Uterus (tissue), 4 donors: ENCODE data around the gene CIBAR2. TPM values are rescaled to one million over a fixed set of nuclear protein-coding genes. Genes with fewer than 3 reads are reported as not detected.
"Not testable (repeated sequence)": the region's sequence is repeated elsewhere in the genome, so short reads cannot be mapped to it uniquely, and the experiment has no call there.

Source experiments
- DNase-seq, 2 donors: peaks; one replicate each; pipeline ENCODE4 v3.0.0-alpha.2; 2019 to 2020
- H3K27ac ChIP-seq, 2 donors: fragments of 200-600 bp; sonication (generic); 1 replicate in 1 of 2; 2 replicates in 1 of 2; pipeline ENCODE4 v1.5.1; 2016 to 2018
- H3K27me3 ChIP-seq, 2 donors: fragments of 200-600 bp; sonication (generic); one replicate each; pipeline ENCODE4 v1.5.1; 2018 to 2019; ENCODE audit warnings: control low read depth in 1 of 2
- H3K36me3 ChIP-seq, 2 donors: fragments of 200-600 bp; sonication (generic); one replicate each; pipeline ENCODE4 v1.5.1; 2019; ENCODE audit warnings: control low read depth in 1 of 2
- H3K4me1 ChIP-seq, 2 donors: fragments of 200-600 bp; sonication (generic); one replicate each; pipeline ENCODE4 v1.5.1; 2018 to 2019; ENCODE audit warnings: control low read depth in 1 of 2
- H3K4me3 ChIP-seq, 2 donors: fragments of 200-600 bp; sonication (generic); 1 replicate in 1 of 2; 2 replicates in 1 of 2; pipeline ENCODE4 v1.5.1; 2018 to 2019; ENCODE audit warnings: mild to moderate bottlenecking in 1 of 2
- H3K9me3 ChIP-seq, 2 donors: fragments of 200-600 bp; sonication (generic); one replicate each; pipeline ENCODE4 v1.5.1; 2019; ENCODE audit warnings: control low read depth in 1 of 2
- CTCF ChIP-seq, 4 experiments: fragments of 200-600 bp in 2 of 4; fragments of 450-650 bp in 2 of 4; sonication (generic) in 2 of 4; IDR thresholded peaks; one replicate each; pipeline ENCODE4 v1.5.1; 2016 to 2019; ENCODE audit warnings: antibody characterized with exemption in 4 of 4, mild to moderate bottlenecking in 2 of 4, moderate library complexity in 1 of 4
- POLR2A ChIP-seq, 2 donors: fragments of 450-650 bp; IDR thresholded peaks; one replicate each; pipeline ENCODE4 v1.6.1; 2016; ENCODE audit warnings: antibody characterized with exemption in 2 of 2, mild to moderate bottlenecking in 1 of 2, moderate library complexity in 1 of 2
- intact Hi-C: fragments of 100-400 bp; cut with DNase I; formaldehyde crosslinking; loops from one replicate; pipeline ENCODE4 v1.15.1; 2023; ENCODE audit warnings: low total_unique reads
- total RNA-seq, 4 donors: library from RNA; depleted of rRNA in 3 of 4; stranded (reverse); fragments of >200 nt in 3 of 4; gene quantifications; one replicate each; pipeline versions ENCODE4 v1.1.0 to v1.2.4, GENCODE V29; 2014 to 2023
- donor health status: DM: yes; HTN: yes; CAD: no.

Gene CIBAR2
- total RNA-seq, 4 donors from 2014 or later, result 2.4 TPM; not detected in 3

- DNase-seq, result no peak
- Histone ChIP-seq H3K27me3 (no peaks in the 10 kb centered on the region), H3K27ac (peak overlapping the region in 1 of 2 donors; percentile 86), H3K4me1 (peaks cover 0 to 15% of the 10 kb centered on the region in 2 donors), H3K36me3 (no peaks in the 10 kb centered on the region), H3K9me3 (no peaks in the 10 kb centered on the region), H3K4me3 (no peak overlapping the region)
- intact Hi-C loops, result no loop called here
- TF ChIP-seq CTCF (IDR thresholded peaks at IDR 0.05) (no peak), POLR2A (IDR thresholded peaks at IDR 0.05) (no peak)
Measured at GRCh38 chr16:85125570-85126393, 13.5 kb upstream of the CIBAR2 start.

- no peaks in the 10 kb centered on the region for H3K36me3 ChIP-seq
- intact Hi-C loops, result no loop called here
- no peak overlapping the region for H3K4me3 ChIP-seq
- H3K27ac ChIP-seq, result peak overlapping the region; percentile 68 to 72
- peaks cover 0 to 12% of the 10 kb centered on the region in 2 donors for H3K4me1 ChIP-seq
- no peaks in the 10 kb centered on the region for H3K9me3 ChIP-seq
- no peaks in the 10 kb centered on the region for H3K27me3 ChIP-seq
- no peak for DNase-seq
- TF ChIP-seq POLR2A (IDR thresholded peaks at IDR 0.05) (no peak), CTCF (IDR thresholded peaks at IDR 0.05) (no peak)
Measured at GRCh38 chr16:85124636-85125346, 12.5 kb upstream of the CIBAR2 start.

DNA sequence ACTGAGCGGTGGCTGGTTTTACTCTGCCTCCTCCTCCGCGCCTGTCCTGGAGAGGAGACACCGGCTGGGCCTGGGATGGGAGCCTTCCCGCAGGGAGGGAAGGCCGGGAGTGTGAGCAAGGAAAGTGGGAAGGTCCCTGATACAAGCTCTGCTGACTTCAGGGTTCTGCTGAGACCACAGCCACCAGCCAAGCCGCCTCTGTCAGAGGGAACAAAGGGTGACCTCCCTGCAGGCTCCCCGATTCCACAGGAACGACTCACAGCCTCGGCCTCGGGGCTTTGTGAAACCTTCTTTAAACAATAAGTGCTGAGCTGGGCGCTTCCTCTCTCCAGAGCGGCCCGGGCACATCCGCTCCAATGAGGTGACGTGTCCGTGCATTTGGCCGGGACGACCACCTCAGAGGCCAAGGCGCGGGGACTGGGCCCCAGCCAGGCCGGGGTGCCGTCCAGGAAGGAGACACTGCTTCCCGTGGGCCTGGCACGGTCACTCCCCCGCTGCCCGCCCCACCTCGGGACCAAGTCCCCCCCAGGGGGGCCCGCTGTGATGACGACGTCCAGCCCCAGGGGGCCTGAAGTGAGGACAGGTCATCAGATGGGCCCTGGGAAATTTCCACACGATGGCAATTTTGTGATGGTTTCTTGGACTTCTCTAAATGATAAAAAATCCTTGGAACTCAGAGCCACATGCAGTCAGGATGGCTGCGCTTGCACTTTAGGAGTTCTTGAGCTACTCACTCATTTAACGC lies 11.8 kb upstream of the CIBAR2 start:
- Histone ChIP-seq H3K4me1 (peaks cover 0 to 7% of the 10 kb centered on the region in 2 donors), H3K4me3 (no peak overlapping the region), H3K27me3 (no peaks in the 10 kb centered on the region), H3K9me3 (no peaks in the 10 kb centered on the region), H3K27ac (peak overlapping the region; percentile 68 to 72), H3K36me3 (no peaks in the 10 kb centered on the region)
- DNase-seq, result peak; percentile 75
- intact Hi-C loops, result no loop called here
- TF ChIP-seq POLR2A (IDR thresholded peaks at IDR 0.05) (no peak), CTCF (IDR thresholded peaks at IDR 0.05) (no peak)

- H3K27me3 ChIP-seq, H3K36me3 ChIP-seq, DNase-seq, H3K9me3 ChIP-seq, H3K4me1 ChIP-seq, H3K4me3 ChIP-seq, intact Hi-C loops: not testable (repeated sequence)
- H3K27ac ChIP-seq, result peak overlapping the region; percentile 68 to 72
Measured at GRCh38 chr16:85123441-85123840, 11.2 kb upstream of the CIBAR2 start.

- H3K4me3 ChIP-seq, result no peak overlapping the region
- H3K9me3 ChIP-seq, result no peaks in the 10 kb centered on the region
- intact Hi-C loops, result no loop called here
Measured at GRCh38 chr16:85120006-85120340, 7.7 kb upstream of the CIBAR2 start.

More at GRCh38 chr16:85120006-85120340, 7.7 kb upstream of the CIBAR2 start:
- no peak overlapping the region for H3K27ac ChIP-seq
- TF ChIP-seq POLR2A (IDR thresholded peaks at IDR 0.05) (no peak), CTCF (IDR thresholded peaks at IDR 0.05) (no peak)
- DNase-seq, result no peak
- no peaks in the 10 kb centered on the region for H3K27me3 ChIP-seq
- no peaks in the 10 kb centered on the region for H3K4me1 ChIP-seq
- no peaks in the 10 kb centered on the region for H3K36me3 ChIP-seq
